Fibroblast of skin of right quadriceps (primary cell): ENCODE measurements around the gene TGFBR3.
A peak's percentile ranks its signal among the peaks of the same experiment; 100 is the strongest.

ENCODE experiments used
- DNase-seq: peaks from one replicate; pipeline ENCODE4 v3.0.0-alpha.2; 2013

The TGFBR3 gene

DNA sequence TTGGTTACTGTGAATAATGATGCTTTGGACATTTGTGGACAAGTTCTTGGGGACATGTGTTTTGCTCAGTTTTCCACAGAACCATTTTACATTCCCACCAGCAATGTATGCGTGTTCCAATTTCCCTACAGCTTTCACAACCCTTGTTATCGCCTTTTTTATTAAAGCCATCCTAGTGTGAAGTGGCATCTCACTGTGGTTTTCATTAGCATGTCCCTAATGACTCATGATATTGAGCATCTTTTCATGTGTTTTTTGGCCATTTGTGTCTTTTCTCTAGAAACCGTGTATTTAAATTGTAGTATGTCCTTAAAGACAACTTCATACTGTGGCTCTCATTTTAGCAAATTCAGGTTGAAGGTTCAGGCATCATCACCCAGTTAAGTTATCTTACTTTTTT is 132.1 kb downstream of the TGFBR3 start:
- peak; percentile 48 for DNase-seq

- no peak for DNase-seq
Observed at GRCh38 chr1:91752324-91752723, 133.6 kb downstream of the TGFBR3 start.

DNA sequence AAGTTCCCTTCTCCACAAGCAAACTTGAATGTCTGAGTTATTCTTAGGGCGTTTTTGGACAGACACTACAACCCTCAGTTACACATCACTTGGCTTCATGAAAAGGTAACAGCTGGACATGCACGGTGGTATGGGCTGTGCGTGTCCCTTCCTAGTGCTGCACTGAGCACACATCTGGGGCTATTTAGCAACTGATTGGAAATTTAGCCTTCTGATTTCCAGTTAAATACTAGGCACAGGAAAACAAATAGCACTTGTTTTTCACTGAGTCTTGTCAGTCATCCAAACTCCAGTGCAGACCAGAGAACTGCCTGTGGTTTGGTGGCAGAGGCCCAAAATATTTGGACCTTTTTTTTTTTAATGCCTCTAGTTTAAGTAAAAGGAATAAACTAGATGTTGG is 134.7 kb downstream of the TGFBR3 start:
- DNase-seq, result peak; percentile 82

- DNase-seq, result peak; percentile 74
Observed at GRCh38 chr1:91750398-91750996, 135.5 kb downstream of the TGFBR3 start.

GRCh38 chr1:91749788-91750231 is 136.1 kb downstream of the TGFBR3 start:
- DNase-seq, result no peak

DNA sequence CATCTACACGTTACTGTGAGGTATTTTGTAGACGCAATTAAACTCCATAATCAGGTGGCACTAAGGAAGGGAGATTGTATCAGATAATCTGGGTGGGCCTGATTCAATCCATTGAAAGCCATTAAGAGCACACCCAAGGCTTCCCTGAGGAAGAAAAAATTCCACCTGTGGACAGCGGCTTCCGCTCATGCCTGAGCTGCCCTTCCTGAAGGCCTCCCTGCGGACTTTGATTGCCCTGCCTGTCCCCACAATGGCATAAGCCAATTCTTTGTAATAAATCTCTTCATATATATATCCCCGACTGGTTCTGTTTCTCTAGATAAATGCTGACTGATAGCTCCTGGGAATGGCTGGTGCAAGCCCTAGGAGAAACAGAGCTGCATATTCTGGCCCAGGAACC is 138.3 kb downstream of the TGFBR3 start:
- DNase-seq, result no peak

DNA sequence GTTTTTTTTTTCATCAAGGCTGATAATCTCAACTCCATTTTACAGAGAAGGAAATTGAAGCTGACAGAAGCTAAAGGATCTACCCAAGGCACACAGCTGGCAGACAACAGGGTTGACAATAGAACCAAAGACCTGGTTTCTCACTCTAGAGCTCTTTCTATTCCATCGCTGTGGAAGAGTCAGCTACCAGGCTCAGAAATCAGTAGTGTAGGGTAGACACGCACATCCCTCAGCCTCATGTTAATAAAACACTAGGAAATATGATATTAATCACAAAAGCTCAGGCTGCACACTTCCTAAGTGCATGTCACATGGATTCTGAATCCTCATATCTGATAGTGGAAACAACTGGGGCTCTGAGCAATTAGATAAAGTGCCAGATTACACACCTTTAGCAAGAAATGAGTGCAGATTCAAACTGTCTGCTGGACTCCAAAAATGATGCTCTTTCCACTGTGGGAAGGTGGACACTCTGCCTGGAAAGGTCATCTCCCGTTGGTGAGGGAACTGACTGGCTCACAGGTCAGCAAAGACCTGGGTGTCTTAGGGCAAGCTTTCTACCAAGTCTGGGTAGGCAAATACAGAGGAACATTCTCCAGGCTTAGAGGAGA is 139.1 kb downstream of the TGFBR3 start:
- DNase-seq, result no peak

DNA sequence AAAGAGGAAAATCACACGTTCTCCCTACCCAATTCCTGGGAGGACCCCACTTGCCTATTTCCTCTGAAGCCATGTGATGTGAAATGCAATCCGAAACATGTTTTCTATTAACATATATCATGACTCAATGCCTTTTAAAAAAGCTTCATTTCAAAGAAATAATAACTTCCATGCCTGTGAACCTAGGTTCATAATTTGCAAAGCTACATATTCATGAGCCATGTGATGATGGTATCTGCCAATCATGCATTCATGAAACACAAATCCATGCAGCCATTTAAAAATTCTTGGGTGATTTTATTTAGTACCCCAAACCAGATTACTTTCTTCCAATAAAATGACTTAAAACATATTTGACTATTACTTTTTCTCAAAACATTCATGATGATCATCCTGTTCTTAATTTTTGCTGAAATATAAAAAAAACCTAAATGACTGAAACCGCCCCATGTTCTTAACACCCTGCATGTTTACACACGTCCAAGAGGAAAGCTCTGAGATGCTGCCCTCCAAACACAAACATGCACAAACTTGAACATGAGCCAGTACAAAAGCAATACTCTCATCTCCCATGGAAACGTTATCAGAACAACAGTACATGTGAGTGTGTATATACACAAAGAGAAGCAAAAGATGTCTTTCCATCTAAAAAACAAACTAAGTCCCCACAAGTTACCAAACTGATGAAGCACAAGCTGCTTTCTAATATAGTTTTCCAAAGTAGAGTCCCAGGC is 140.1 kb downstream of the TGFBR3 start:
- no peak for DNase-seq

- peak; percentile 65 for DNase-seq
Observed at GRCh38 chr1:91744953-91745639, 140.9 kb downstream of the TGFBR3 start.

DNA sequence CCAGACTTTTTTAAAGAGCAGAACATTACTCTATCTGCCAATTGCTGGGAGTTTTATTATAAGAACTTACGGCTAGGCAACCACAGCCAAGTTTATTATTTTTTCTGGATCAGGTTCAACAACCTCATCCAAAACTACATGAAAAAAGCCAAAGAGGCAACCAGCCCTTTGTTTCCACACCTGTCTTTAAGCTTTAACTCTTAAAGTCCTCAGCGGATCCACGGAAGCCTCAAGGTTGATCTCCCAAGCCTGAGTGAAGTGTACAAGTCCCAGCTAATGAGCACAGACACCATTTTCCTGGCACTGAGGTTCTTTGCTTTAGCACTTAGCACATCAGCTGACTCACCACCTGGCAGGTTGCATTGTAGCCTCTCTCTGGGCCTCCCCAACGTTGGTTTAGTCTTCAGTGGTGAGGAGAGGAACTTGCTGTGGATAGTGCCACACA is 143.1 kb downstream of the TGFBR3 start:
- DNase-seq, result no peak

- no peak for DNase-seq
Observed at GRCh38 chr1:91741906-91742305, 144.0 kb downstream of the TGFBR3 start.

- peak; percentile 67 for DNase-seq
Observed at GRCh38 chr1:91741301-91741700, 144.7 kb downstream of the TGFBR3 start.

GRCh38 chr1:91737650-91738049 is 148.3 kb downstream of the TGFBR3 start:
- DNase-seq, result no peak

DNA sequence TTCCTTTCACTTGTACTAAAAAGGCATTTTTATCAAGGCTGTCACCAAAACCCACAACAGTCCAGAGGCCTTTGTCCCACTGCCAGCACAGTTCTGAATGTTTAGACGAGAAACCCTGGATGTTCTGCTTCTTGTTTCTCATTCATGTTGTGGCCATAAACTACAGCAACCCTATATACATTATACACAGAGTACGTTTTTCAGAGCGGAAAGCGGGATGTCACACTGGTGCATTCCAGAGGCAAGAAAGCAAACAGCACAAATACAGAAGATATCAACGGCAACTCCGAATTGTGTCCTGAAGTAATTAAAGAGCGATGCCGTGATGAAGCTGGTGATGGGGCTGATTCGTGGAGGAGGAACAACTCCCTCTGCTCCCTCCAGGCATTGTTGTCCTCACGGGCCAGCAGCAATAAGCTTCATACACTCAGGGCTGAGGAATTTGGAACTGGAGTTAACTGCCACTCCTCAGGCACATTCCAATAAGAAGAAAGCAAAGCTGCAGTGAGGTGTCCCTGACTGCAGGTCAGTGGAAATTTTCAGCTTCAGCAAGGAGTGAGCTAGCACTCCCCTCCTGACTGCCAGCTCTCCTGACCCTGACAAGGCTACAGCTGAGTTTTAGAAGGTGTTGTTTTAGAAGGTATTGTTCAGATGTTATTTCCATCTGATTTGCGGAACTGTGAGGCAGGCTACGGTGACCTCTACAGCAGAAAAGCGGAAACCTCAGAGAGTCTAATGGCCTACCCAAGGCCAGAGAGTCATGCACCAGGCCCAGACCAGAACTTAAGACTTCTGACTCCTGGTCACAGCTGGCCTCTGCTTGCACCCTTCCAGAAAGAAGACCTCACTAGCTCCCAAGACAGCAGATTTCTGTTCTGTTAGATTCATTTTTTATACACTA is 149.0 kb downstream of the TGFBR3 start:
- DNase-seq, result peak; percentile 93

DNA sequence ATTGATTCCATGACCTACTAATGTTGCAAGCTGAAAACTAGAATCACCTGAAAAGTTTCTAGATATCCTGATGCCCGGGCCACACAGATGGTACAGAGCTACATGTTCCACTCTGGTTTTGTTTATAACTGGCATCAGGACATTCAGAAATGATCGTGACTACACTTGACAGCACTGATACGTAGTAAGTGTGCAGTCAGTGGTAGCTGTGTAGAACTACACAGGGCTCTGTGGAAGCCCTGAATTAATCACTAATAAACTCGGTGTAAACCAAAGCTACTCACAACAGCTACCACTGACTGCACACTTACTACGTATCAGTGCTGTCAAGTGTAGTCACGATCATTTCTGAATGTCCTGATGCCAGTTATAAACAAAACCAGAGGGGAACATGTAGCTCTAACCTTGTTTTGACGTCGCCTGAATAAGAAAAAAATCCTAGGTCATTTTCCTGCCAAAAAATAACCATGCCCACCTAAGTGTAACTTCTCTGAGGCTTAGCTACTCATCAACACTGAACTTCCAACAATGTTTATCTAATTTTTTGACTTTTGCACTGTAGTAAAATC is 149.7 kb downstream of the TGFBR3 start:
- no peak for DNase-seq

GRCh38 chr1:91735266-91735845 is 150.6 kb downstream of the TGFBR3 start:
- DNase-seq, result peak; percentile 47

DNA sequence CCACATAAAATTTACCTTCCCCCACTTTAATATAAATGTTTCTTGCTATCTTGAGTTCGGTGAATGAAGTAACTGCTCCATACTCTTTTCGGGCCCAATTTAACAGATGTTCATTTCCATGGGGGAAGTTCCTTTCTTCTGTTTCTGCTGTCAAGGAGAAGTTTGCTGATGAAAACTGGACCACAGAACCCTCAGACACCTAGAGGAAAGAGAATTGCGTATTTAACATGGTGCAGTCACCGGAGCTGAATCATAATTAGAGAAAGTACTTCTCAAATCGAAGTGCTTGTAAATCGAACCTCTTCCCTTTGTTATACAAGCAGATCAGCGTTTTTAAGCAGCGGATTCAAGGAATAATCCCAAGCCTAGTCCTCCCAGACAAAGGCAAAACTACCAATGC is 151.2 kb downstream of the TGFBR3 start:
- DNase-seq, result no peak

GRCh38 chr1:91733108-91733710 is 152.7 kb downstream of the TGFBR3 start:
- DNase-seq, result no peak

DNA sequence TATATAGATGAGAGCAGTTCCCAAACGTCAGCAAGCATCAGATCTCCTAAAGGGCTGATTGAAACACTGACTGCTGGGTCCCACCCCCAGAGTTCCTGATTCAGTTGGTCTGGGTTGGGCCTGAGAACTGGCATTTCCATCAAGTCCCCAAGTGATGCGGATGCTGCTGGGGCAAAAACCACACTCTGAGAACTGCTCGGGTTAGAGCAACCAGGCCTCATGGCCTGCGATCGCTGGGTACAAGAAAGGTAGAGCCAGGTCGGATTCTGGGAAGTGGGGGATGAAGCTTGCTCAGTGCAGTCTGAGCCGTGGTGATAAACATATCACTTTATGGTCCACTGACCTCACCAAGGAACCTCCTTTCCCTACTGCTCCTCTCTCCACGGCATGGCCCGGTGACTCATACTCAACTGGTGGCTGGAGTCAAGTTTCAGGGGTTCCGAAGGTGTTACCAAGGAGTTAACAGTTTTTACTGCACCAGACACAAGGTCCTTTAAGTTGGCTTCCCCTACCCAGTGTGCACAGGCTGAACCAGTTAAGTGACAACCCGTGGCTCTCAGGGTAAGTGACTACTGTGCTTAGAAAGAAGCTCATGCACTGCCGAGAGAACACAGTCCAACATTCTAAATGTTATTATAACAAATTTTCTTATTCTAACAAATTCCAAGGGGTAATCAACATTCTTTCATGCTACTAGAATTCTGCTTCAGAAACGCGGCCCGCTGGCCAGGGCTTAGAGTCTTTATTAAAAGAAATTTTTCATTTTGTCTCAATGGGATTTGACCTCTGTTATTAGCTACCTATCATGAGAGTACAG is 153.5 kb downstream of the TGFBR3 start:
- peak; percentile 82 for DNase-seq

- peak; percentile 46 for DNase-seq
Observed at GRCh38 chr1:91731815-91732214, 154.1 kb downstream of the TGFBR3 start.
